Activated CD8-positive, alpha-beta memory T cell treated with anti-CD3 and anti-CD28 coated beads, Interleukin-2, amount 50 U/mL, for 4 hours (primary cell): Measurements from ENCODE around the gene PCDHA7.
"Not testable (repeated sequence)": the region's sequence is repeated elsewhere in the genome, so short reads cannot be mapped to it uniquely, and the experiment has no call there.

Experiments
- DNase-seq: peaks from one replicate; pipeline ENCODE4 v3.0.0-alpha.2; 2020

Gene PCDHA7, protein sequence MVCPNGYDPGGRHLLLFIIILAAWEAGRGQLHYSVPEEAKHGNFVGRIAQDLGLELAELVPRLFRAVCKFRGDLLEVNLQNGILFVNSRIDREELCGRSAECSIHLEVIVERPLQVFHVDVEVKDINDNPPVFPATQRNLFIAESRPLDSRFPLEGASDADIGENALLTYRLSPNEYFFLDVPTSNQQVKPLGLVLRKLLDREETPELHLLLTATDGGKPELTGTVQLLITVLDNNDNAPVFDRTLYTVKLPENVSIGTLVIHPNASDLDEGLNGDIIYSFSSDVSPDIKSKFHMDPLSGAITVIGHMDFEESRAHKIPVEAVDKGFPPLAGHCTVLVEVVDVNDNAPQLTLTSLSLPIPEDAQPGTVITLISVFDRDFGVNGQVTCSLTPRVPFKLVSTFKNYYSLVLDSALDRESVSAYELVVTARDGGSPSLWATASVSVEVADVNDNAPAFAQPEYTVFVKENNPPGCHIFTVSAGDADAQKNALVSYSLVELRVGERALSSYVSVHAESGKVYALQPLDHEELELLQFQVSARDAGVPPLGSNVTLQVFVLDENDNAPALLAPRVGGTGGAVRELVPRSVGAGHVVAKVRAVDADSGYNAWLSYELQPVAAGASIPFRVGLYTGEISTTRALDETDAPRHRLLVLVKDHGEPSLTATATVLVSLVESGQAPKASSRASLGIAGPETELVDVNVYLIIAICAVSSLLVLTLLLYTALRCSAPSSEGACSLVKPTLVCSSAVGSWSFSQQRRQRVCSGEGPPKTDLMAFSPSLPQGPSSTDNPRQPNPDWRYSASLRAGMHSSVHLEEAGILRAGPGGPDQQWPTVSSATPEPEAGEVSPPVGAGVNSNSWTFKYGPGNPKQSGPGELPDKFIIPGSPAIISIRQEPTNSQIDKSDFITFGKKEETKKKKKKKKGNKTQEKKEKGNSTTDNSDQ

DNA sequence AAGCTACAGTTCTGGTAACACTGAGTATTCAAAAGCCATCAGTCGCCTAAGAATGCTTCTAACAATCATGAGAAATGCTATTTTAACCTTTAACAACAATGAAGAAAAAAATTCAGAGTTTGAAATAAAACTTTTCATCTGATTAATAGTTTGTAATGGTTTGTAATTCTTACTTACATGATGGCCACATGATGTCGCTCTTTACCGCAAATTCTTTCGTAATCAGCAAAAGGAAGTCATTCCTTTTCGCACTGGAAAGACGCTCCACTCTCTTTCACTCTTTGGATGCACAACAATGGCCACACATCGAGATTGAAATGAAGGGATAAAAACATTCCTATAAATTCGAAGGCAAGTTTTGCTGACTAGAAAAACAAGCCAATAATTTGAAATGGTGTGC, at the start of gene PCDHA7:
Gene PCDHA7, plus strand, starts transcription at position 277 of the 400 bp plus-strand sequence. Its CDS starts 115 bp downstream, at position 392.
- DNase-seq: no peak

GRCh38 chr5:140785905-140786686, 48.0 kb upstream of the PCDHA7 start, which contains the start of gene PCDHA1:
PCDHA1 (plus strand) TSS chr5:140786140.
- DNase-seq: no peak

GRCh38 chr5:140787422-140787821, 46.6 kb upstream of the PCDHA7 start:
- not testable (repeated sequence) for DNase-seq

DNA sequence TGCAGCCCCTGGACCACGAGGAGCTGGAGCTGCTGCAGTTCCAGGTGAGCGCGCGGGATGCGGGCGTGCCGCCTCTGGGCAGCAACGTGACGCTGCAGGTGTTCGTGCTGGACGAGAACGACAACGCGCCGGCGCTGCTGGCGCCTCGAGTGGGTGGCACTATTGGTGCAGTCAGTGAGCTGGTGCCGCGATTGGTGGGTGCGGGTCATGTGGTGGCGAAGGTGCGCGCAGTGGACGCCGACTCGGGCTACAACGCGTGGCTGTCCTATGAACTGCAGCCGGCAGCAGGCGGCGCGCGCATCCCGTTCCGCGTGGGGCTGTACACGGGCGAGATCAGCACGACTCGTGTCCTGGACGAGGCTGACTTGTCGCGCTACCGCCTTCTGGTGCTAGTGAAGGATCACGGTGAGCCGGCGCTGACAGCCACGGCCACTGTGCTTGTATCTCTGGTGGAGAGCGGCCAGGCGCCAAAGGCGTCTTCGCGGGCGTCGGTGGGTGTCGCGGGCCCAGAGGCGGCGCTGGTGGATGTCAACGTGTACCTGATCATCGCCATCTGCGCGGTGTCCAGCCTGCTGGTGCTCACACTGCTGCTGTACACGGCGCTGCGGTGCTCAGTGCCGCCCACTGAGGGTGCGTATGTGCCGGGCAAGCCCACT, 46.1 kb upstream of the PCDHA7 start:
- DNase-seq: not testable (repeated sequence)

DNA sequence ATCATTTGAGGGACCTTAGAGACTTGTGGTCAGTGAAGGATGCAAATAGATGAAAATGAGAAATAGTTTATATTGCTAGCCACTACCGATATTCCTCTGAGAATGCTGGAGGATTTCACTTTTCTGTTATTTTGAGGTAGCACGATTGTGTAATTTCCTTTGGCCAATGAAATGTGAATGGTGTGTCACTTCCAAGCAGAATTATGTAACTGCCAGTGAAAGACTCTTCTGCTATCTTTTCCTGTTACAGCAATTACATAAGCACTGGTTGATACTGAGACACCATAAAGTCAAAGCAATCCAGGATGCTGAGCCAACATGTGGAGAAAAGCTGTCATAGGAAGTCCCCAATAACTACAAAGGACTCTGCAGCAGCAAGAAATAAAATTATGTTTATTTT, 43.0 kb upstream of the PCDHA7 start:
- no peak for DNase-seq

DNA sequence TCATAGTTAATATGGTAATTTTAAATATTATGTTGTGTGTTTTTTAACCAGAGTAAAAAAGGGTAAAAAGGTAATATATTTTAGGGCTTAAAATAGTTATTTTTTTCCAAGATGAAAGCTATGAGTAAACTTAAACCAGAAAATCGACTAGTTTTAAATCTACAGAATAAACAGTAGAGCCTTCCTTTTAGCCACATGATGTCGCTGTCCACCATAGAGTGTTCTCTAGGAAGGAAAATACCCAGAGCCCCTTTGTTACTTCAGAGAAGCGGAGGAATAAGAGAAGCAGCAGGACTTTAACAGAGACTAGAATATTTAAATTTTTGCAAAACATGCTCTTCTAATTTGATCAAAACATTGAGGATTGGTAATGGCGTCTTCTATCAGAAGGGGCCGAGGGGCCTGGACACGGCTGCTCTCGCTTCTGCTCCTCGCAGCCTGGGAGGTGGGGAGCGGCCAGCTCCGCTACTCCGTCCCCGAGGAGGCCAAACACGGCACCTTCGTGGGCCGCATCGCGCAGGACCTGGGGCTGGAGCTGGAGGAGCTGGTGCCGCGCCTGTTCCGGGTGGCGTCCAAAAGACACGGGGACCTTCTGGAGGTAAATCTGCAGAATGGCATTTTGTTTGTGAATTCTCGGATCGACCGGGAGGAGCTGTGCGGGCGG, 39.3 kb upstream of the PCDHA7 start, which contains the start of gene PCDHA2:
Gene PCDHA2, plus strand, starts transcription at position 258 of the 664 bp plus-strand sequence.
- no peak for DNase-seq

- DNase-seq: no peak
Observed at GRCh38 chr5:140795259-140795641, 38.8 kb upstream of the PCDHA7 start.

DNA sequence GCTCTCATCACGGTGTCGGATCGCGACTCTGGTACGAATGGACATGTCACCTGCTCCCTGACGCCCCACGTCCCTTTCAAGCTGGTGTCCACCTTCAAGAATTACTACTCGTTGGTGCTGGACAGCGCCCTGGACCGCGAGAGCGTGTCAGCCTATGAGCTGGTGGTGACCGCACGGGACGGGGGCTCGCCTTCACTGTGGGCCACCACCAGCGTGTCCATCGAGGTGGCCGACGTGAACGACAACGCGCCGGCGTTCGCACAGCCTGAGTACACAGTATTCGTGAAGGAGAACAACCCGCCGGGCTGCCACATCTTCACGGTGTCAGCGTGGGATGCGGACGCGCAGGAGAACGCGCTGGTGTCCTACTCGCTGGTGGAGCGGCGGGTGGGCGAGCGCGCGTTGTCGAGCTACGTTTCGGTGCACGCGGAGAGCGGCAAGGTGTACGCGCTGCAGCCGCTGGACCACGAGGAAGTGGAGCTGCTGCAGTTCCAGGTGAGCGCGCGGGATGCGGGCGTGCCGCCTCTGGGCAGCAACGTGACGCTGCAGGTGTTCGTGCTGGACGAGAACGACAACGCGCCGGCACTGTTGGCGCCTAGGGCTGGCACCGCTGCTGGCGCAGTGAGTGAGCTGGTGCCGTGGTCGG, 37.9 kb upstream of the PCDHA7 start:
- DNase-seq: not testable (repeated sequence)

DNA sequence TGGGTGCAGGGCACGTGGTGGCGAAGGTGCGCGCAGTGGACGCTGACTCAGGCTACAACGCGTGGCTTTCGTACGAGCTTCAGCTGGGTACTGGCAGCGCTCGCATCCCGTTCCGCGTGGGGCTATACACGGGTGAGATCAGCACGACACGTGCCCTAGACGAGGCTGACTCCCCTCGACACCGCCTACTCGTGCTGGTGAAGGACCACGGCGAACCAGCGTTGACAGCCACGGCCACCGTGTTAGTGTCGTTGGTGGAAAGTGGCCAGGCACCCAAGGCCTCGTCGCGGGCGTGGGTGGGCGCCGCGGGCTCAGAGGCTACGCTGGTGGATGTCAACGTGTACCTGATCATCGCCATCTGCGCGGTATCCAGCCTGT, 37.4 kb upstream of the PCDHA7 start:
- no peak for DNase-seq

- no peak for DNase-seq
Observed at GRCh38 chr5:140800816-140801493, 33.1 kb upstream of the PCDHA7 start, which contains the start of gene PCDHA3. PCDHA3 (plus strand) TSS chr5:140801057.

- DNase-seq: no peak
Observed at GRCh38 chr5:140801494-140801841, 32.6 kb upstream of the PCDHA7 start.

DNA sequence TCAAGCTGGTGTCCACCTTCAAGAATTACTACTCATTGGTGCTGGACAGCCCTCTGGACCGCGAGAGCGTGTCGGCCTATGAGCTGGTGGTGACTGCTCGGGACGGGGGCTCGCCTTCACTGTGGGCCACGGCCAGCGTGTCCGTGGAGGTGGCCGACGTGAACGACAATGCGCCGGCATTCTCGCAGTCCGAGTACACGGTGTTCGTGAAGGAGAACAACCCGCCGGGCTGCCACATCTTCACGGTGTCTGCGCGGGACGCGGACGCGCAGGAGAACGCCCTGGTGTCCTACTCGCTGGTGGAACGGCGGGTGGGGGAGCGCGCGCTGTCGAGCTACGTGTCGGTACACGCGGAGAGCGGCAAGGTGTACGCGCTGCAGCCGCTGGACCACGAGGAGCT, 31.7 kb upstream of the PCDHA7 start:
- not testable (repeated sequence) for DNase-seq

DNA sequence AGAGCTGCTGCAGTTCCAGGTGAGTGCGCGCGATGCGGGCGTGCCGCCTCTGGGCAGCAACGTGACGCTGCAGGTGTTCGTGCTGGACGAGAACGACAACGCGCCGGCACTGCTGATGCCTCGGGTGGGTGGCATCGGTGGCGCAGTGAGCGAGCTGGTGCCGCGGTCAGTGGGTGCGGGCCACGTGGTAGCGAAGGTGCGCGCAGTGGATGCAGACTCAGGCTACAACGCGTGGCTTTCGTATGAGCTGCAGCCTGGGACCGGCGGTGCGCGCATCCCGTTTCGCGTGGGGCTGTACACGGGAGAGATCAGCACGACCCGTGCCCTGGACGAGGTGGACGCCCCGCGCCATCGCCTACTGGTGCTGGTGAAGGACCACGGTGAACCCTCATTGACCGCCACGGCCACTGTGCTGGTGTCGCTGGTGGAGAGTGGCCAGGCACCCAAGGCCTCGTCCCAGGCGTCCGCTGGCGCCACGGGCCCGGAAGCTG, 31.2 kb upstream of the PCDHA7 start:
- DNase-seq: no peak

DNA sequence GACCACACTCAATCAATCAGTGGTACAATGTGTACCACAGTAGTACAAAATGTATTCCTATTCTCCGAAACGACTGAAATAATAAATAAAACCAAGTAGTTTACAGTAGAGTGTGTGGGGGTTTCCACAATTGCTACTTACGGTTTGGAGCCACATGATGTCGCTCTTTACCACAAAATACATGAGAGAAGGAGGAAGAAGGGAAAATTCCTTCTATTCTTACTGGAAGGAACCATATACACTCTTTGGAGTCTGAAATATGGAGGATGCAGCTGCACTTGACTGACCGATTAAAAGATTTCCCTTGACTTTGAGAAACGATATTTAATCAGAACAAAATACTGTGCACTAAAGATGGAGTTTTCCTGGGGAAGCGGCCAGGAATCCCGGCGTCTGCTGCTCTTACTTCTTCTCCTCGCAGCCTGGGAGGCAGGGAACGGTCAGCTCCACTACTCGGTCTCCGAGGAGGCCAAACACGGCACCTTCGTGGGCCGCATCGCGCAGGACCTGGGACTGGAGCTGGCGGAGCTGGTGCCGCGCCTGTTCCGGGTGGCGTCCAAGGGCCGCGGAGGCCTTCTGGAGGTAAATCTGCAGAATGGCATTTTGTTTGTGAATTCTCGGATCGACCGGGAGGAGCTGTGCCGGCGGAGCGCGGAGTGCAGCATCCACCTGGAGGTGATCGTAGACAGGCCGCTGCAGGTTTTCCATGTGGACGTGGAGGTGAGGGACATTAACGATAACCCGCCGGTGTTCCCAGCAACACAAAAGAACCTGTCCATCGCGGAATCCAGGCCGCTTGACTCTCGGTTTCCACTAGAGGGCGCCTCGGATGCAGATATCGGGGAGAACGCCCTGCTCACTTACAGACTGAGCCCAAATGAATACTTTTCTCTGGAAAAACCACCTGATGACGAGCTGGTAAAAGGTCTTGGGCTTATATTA, 27.0 kb upstream of the PCDHA7 start, which contains the start of gene PCDHA4:
Gene PCDHA4, plus strand, starts transcription at position 235 of the 942 bp plus-strand sequence.
- no peak for DNase-seq

DNA sequence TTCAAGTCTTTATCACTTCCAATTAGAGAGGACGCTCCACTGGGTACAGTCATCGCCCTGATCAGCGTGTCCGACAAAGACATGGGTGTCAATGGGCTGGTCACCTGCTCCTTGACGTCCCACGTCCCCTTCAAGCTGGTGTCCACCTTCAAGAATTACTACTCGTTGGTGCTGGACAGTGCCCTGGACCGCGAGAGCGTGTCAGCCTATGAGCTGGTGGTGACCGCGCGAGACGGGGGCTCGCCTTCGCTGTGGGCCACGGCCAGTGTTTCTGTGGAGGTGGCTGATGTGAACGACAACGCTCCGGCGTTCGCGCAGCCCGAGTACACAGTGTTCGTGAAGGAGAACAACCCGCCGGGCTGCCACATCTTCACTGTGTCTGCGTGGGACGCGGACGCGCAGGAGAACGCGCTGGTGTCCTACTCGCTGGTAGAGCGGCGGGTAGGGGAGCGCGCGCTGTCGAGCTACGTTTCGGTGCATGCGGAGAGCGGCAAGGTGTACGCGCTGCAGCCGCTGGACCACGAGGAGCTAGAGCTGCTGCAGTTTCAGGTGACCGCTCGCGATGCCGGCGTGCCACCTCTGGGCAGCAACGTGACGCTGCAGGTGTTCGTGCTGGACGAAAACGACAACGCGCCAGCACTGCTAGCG, 25.7 kb upstream of the PCDHA7 start:
- DNase-seq: not testable (repeated sequence)

GRCh38 chr5:140808889-140809291, 25.2 kb upstream of the PCDHA7 start:
- no peak for DNase-seq

GRCh38 chr5:140821375-140822280, 12.4 kb upstream of the PCDHA7 start, which contains the start of gene PCDHA5:
PCDHA5 (plus strand) TSS chr5:140821613.
- no peak for DNase-seq
